Psoas muscle (tissue), 8 donors: ENCODE data around the gene ARHGAP27. TPM values are rescaled to one million over a fixed set of nuclear protein-coding genes. Genes with fewer than 3 reads are reported as not detected.

Experiments
- ATAC-seq, 4 donors: fragments of 200-7000 bp; cut with Tn5 transposase; one replicate each; pipeline ENCODE4 v1.9.1; 2020; ENCODE audit warnings: moderate library complexity in 3 of 4, mild to moderate bottlenecking in 2 of 4
- DNase-seq, 2 donors: peaks; one replicate each; pipeline ENCODE4 v3.0.0-alpha.2; 2020
- H3K27ac ChIP-seq: fragments of 200-600 bp; one replicate; pipeline ENCODE4 v1.8.0; 2022
- H3K27me3 ChIP-seq, 3 donors: fragments of 200-600 bp in 1 of 3; one replicate each; pipeline versions ENCODE4 v1.6.1 to v1.8.0; 2013 to 2022; ENCODE audit warnings: low read length in 2 of 3, mild to moderate bottlenecking in 2 of 3, moderate library complexity in 1 of 3; ENCODE audit not compliant: insufficient read depth in 3 of 3
- H3K36me3 ChIP-seq, 2 donors: fragments of 200-600 bp in 1 of 2; one replicate each; pipeline versions ENCODE4 v1.6.1 to v1.8.0; 2013 to 2022; ENCODE audit warnings: low read depth in 1 of 2, mild to moderate bottlenecking in 1 of 2, moderate library complexity in 1 of 2; ENCODE audit not compliant: insufficient read depth in 1 of 2
- H3K4me1 ChIP-seq: fragments of 200-600 bp; one replicate; pipeline ENCODE4 v1.8.0; 2022
- H3K4me3 ChIP-seq: fragments of 200-600 bp; one replicate; pipeline ENCODE4 v1.8.0; 2022; ENCODE audit warnings: mild to moderate bottlenecking
- H3K9me3 ChIP-seq: fragments of 200-600 bp; one replicate; pipeline ENCODE4 v1.8.0; 2022
- WGBS, 3 donors: extraction: QIAGEN DNeasy Blood & Tissue Kit; methylation state at CpG; one replicate each; pipeline versions ENCODE4 v1.1.6 to v1.1.7; 2013; 5-methylcytosine and 5-hydroxymethylcytosine counted together
- intact Hi-C, 2 donors: fragments of 100-400 bp; cut with DNase I; formaldehyde crosslinking; loops; one replicate each; pipeline versions ENCODE4 v1.11.0 to v1.14.2; 2022
- polyA plus RNA-seq, 3 donors: library from polyadenylated mRNA; stranded (reverse); fragments of 200-250 nt; gene quantifications; one replicate each; pipeline ENCODE4 v1.2.3, GENCODE V29; 2013
- total RNA-seq, 4 donors: library from RNA; stranded (reverse); fragmentation: NEBNext Ultra II Directional in 2 of 4; extraction: Animal tissue kit (Norgen Biotek cat#: 25700) in 2 of 4; gene quantifications; one replicate each; pipeline versions ENCODE4 v1.2.1 to v1.2.4, GENCODE V29; 2021 to 2023
- TF ChIP-seq, protein P1 (sequence below): fragments of 200-600 bp; IDR thresholded peaks from one replicate; pipeline ENCODE4 v1.8.0; 2022; ENCODE audit warnings: antibody characterized with exemption
- donor health status: healthy with polysubstance abuse.
- donor health status: DM: no; HTN: no; CAD: no; lungs with moderate emphysema.
- donor health status: Bipolar disorder and iron deficiency.
- donor health status: healthy.
- donor health status: DM: yes; HTN: yes; CAD: no.
- donor health status: DM: no; HTN: no; CAD: no.
- donor health status: DM: no; HTN: no; CAD: no.
- donor health status: DM: yes; HTN: yes; CAD: no.

The ARHGAP27 gene
- total and polyA plus RNA-seq, 7 donors: 3.4 to 8.9 (median 5.5) TPM

DNA sequence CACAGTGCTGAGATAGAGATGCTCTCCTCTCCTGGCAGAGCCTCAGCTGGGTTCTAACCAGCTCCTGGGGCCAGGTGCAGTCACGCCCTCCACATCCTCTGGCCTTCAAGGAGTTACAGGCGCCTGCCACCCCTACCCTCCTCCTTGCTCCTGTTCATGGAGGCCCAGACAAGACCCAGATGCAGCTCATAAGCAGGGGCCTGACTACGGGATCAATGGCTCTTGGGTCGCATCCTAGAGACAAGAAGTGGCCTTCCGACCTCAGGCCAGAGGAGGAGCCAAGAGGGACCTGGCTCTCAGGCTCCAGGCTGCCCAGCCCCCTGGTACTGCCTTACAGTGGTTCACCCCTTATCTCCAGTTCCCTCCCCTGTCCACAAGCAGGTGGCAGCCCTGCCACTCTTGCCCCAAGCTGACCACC is 23.0 kb downstream of the ARHGAP27 start:
- intact Hi-C loops: no loop called here
- peaks cover 13% of the 10 kb centered on the region for H3K4me1 ChIP-seq
- no peaks in the 10 kb centered on the region for H3K9me3 ChIP-seq
- peaks cover 0 to 10% (median 1%) of the 10 kb centered on the region in 3 donors for H3K27me3 ChIP-seq
- peak overlapping the region; percentile 48 for H3K4me3 ChIP-seq
- H3K36me3 ChIP-seq: no peaks in the 10 kb centered on the region
- TF ChIP-seq, protein P1, sequence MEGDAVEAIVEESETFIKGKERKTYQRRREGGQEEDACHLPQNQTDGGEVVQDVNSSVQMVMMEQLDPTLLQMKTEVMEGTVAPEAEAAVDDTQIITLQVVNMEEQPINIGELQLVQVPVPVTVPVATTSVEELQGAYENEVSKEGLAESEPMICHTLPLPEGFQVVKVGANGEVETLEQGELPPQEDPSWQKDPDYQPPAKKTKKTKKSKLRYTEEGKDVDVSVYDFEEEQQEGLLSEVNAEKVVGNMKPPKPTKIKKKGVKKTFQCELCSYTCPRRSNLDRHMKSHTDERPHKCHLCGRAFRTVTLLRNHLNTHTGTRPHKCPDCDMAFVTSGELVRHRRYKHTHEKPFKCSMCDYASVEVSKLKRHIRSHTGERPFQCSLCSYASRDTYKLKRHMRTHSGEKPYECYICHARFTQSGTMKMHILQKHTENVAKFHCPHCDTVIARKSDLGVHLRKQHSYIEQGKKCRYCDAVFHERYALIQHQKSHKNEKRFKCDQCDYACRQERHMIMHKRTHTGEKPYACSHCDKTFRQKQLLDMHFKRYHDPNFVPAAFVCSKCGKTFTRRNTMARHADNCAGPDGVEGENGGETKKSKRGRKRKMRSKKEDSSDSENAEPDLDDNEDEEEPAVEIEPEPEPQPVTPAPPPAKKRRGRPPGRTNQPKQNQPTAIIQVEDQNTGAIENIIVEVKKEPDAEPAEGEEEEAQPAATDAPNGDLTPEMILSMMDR: no peak
- peak overlapping the region; percentile 36 for H3K27ac ChIP-seq
- DNase-seq: peak in 1 of 2 donors; percentile 33
- WGBS, 3 donors: 69 to 94% (median 88%) methylated on average over 5 of the region's 5 CpGs
- ATAC-seq: no peak

DNA sequence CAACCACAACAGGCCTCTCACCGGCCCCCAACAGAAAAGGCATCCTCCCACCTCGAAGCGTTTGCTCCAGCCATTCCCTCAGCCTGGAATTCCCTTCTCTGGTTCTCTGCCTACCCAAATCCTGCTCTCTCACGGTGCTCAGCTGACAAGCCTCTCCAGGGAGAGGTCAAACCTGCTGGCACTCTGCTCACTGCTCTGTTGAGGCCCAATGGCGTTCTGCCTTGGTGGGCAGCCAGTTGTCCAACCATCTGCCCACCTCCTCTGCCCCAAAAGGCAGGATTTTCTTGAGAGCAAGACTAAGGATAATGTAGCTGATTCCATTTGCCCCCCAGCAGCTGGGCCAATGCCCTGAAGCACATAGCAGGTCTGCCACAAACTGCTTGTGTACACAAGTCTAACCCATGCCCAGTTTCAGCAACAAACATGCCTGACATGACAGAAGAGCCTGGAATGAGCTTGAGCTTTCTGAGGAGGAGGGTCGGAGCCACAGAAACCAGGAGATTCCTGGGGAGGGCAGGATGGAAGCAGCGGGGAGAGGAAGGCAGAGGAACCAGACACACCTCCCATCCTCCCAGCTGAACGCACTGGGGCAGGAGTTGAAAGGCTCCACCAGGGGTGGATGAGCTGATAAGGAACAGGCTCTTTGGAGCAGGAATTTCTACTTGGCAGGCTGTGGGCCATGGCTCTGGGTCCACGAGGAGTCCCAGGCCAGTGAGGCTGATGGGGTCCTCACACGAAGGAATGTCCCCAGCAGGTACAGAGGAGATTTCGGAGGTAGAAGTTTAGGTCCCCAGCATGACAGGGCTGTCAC is 23.9 kb downstream of the ARHGAP27 start:
- Histone ChIP-seq H3K4me1 (peaks cover 13% of the 10 kb centered on the region), H3K9me3 (no peaks in the 10 kb centered on the region), H3K27ac (no peak overlapping the region), H3K4me3 (peak overlapping the region; percentile 48), H3K36me3 (no peaks in the 10 kb centered on the region), H3K27me3 (peaks cover 0 to 10% (median 1%) of the 10 kb centered on the region in 3 donors)
- no peak for ATAC-seq
- TF ChIP-seq, protein P1: no peak
- DNase-seq: no peak
- WGBS, 3 donors: 63 to 68% (median 64%) methylated on average over 11 of the region's 11 CpGs
- intact Hi-C loops: no loop called here

DNA sequence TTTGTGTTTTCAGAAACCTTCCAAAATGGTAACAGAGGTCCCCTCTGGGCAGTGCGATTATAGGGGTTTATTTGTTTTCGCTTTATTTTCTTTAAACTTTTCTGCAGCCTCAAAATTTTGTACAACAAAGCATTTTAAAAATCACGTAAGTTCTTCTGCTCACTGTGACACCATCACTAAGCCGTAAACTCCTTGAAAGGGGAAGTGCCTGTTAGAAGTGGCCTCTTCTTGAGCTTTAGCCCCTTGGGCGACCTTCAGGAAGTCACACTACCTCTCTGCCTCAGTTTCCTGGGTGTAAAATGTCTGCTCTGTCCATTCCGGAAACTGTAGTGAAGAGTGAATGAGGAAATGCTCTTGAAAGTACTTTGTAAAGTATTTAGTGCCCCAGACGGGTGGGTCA is 26.6 kb downstream of the ARHGAP27 start:
- TF ChIP-seq, protein P1: no peak
- intact Hi-C loops: no loop called here
- DNase-seq (no peak), ATAC-seq (no peak)
- H3K27ac ChIP-seq: no peak overlapping the region
- H3K27me3 ChIP-seq: peaks cover 0 to 10% (median 1%) of the 10 kb centered on the region in 3 donors
- no peaks in the 10 kb centered on the region for H3K36me3 ChIP-seq
- H3K4me3 ChIP-seq: no peak overlapping the region
- no peaks in the 10 kb centered on the region for H3K9me3 ChIP-seq
- WGBS, 3 donors: 86 to 90% (median 89%) methylated on average over 7 of the region's 7 CpGs
- peaks cover 4% of the 10 kb centered on the region for H3K4me1 ChIP-seq

DNA sequence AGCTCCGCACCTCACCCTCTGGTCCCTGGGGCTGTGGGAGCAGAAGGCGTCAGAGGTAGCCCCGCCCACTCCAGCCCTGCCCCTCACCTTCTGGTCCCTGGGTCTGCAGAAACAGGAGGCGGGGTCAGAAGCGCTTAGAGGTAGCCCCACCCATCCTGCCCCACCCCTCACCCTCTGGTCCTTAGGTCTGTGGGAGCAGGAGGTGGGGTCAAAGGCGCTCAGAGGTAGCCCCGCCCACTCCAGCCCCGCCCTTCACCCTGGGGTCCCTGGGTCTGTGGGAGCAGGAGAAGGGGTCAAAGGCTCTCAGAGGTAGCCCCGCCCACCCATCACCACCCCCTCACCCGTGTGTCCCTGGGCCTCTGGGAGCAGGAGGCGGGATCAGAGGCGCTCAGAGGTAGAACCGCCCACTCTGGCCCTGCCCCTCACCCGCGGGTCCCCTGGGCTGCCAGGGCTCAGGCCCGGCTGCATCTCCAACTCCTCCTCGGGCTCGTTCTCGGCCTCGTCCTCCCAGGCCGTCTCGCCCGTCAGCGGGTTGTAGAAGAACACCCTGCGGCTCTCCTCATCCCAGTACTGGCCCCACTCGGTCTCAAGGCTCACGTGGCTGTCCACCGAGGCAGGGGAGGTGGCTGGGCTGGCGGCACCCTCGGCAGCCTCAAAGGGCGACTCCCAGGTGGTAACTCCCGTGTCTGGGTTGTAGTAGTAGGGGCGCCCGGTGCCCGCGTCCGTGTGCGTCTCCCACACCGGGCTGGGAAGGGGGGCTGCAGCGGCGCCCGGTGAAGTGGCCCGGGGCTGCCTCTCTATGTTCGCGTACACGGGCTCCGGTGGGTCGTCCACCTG is 27.2 kb downstream of the ARHGAP27 start:
- DNase-seq (no peak), ATAC-seq (peak; percentile 11 to 37 (median 28))
- intact Hi-C loops: no loop called here
- Histone ChIP-seq H3K9me3 (no peaks in the 10 kb centered on the region), H3K36me3 (no peaks in the 10 kb centered on the region), H3K4me3 (peak overlapping the region; percentile 39), H3K27ac (no peak overlapping the region), H3K4me1 (no peaks in the 10 kb centered on the region), H3K27me3 (peaks cover 0 to 10% (median 1%) of the 10 kb centered on the region in 3 donors)
- WGBS, 3 donors: 28 to 36% (median 35%) methylated on average over 42 to 48 of the region's 48 CpGs
- TF ChIP-seq, protein P1: no peak
